GM23338 (cell line): ENCODE data around the gene FAM20C. TPM values are rescaled to one million over a fixed set of nuclear protein-coding genes. Genes with fewer than 3 reads are reported as not detected.

Experiments used
- ATAC-seq: fragments of 200-7000 bp; cut with Tn5 transposase; 3 replicates; pipeline ENCODE4 v1.9.1; 2020
- DNase-seq: peaks from one replicate; pipeline ENCODE4 v3.0.0-alpha.2; 2015; ENCODE audit warnings: low spot score
- H2AFZ ChIP-seq: fragments of 200-600 bp; sonication (generic); 2 replicates; pipeline ENCODE4 v1.8.0; 2016; ENCODE audit warnings: antibody characterized with exemption, mild to moderate bottlenecking, moderate library complexity
- H3F3A ChIP-seq: fragments of 200-600 bp; sonication (generic); replicated peaks from 2 replicates; pipeline ENCODE4 v1.8.0; 2017; ENCODE audit warnings: antibody characterized with exemption, mixed run types, low read depth
- H3K27ac ChIP-seq: fragments of 200-600 bp; sonication (generic); 2 replicates; pipeline ENCODE4 v1.6.1; 2016; ENCODE audit warnings: low read depth
- H3K27me3 ChIP-seq: fragments of 200-600 bp; sonication (generic); 2 replicates; pipeline ENCODE4 v1.8.0; 2016; ENCODE audit warnings: mild to moderate bottlenecking, mixed run types, moderate library complexity; ENCODE audit not compliant: insufficient read depth
- H3K36me3 ChIP-seq: fragments of 200-600 bp; sonication (generic); 2 replicates; pipeline ENCODE4 v1.8.0; 2016; ENCODE audit warnings: mild to moderate bottlenecking; ENCODE audit not compliant: insufficient read depth
- H3K4me1 ChIP-seq: fragments of 200-600 bp; sonication (generic); 2 replicates; pipeline ENCODE4 v1.8.0; 2016; ENCODE audit warnings: mild to moderate bottlenecking, moderate library complexity; ENCODE audit not compliant: insufficient read depth
- H3K4me2 ChIP-seq: fragments of 200-600 bp; sonication (generic); 2 replicates; pipeline ENCODE4 v1.7.1; 2017; ENCODE audit warnings: mixed run types
- H3K4me3 ChIP-seq: fragments of 200-600 bp; sonication (generic); 2 replicates; pipeline ENCODE4 v1.6.1; 2016; ENCODE audit warnings: mixed run types
- H3K79me2 ChIP-seq: fragments of 200-600 bp; sonication (generic); replicated peaks from 2 replicates; pipeline ENCODE4 v1.8.0; 2017; ENCODE audit warnings: mild to moderate bottlenecking; ENCODE audit not compliant: insufficient read depth
- H3K9me2 ChIP-seq: fragments of 200-600 bp; sonication (generic); 2 replicates; pipeline ENCODE4 v1.8.0; 2017; ENCODE audit not compliant: insufficient read depth
- H4K20me1 ChIP-seq: fragments of 200-600 bp; sonication (generic); replicated peaks from 2 replicates; pipeline ENCODE4 v1.8.0; 2017; ENCODE audit warnings: mild to moderate bottlenecking; ENCODE audit not compliant: insufficient read depth
- H3K27ac Mint-ChIP-seq: 2 replicates; pipeline ENCODE4 v1.8.0; 2020; ENCODE audit warnings: inconsistent platforms, mild to moderate bottlenecking, moderate library complexity, mixed read lengths
- H3K27me3 Mint-ChIP-seq: 3 replicates; pipeline ENCODE4 v1.8.0; 2022; ENCODE audit warnings: low read depth, mild to moderate bottlenecking, moderate library complexity, mixed read lengths, inconsistent platforms; ENCODE audit not compliant: insufficient read depth, poor library complexity
- H3K36me3 Mint-ChIP-seq: 3 replicates; pipeline ENCODE4 v1.8.0; 2021; ENCODE audit warnings: low read depth, mild to moderate bottlenecking, inconsistent platforms, moderate library complexity, mixed read lengths
- H3K4me1 Mint-ChIP-seq: 3 replicates; pipeline ENCODE4 v1.8.0; 2020; ENCODE audit warnings: mild to moderate bottlenecking, inconsistent platforms, mixed read lengths
- H3K4me3 Mint-ChIP-seq: 3 replicates; pipeline ENCODE4 v1.8.0; 2021; ENCODE audit warnings: moderate library complexity, mild to moderate bottlenecking, inconsistent platforms, mixed read lengths
- H3K9me3 Mint-ChIP-seq: 3 replicates; pipeline ENCODE4 v1.8.0; 2020; ENCODE audit warnings: moderate library complexity, mild to moderate bottlenecking, inconsistent platforms, mixed read lengths
- CREB1 ChIP-seq: fragments of 250-450 bp; sonication (Bioruptor Pico); IDR thresholded peaks from 2 replicates; pipeline ENCODE4 v1.5.0; 2020; ENCODE audit warnings: low read depth, mild to moderate bottlenecking, moderate library complexity
- EZH2 ChIP-seq: fragments of 200-600 bp; sonication (generic); IDR thresholded peaks from one replicate; pipeline ENCODE4 v1.8.0; 2017; ENCODE audit warnings: antibody characterized with exemption, mild to moderate bottlenecking, low read depth; ENCODE audit not compliant: unreplicated experiment
- EZH2phosphoT487 ChIP-seq: fragments of 200-600 bp; sonication (generic); IDR thresholded peaks from one replicate; pipeline ENCODE4 v1.8.1; 2018; ENCODE audit warnings: antibody characterized with exemption; ENCODE audit not compliant: unreplicated experiment
- JUNB ChIP-seq: IDR thresholded peaks from one replicate; pipeline ENCODE4 v1.6.1; 2016; ENCODE audit warnings: antibody characterized with exemption; ENCODE audit not compliant: unreplicated experiment
- NANOG ChIP-seq: IDR thresholded peaks from 2 replicates; pipeline ENCODE4 v1.6.1; 2016; ENCODE audit warnings: antibody characterized with exemption, borderline replicate concordance
- POLR2AphosphoS5 ChIP-seq: IDR thresholded peaks from 2 replicates; pipeline ENCODE4 v1.6.1; 2016; ENCODE audit warnings: antibody characterized with exemption, low read depth
- STAT1 ChIP-seq: IDR thresholded peaks from one replicate; pipeline ENCODE4 v1.6.1; 2016; ENCODE audit warnings: antibody characterized with exemption; ENCODE audit not compliant: unreplicated experiment
- ZNF114 ChIP-seq: fragments of 250-450 bp; sonication (Bioruptor Pico); IDR thresholded peaks from 2 replicates; pipeline ENCODE4 v1.5.0; 2020; ENCODE audit warnings: mild to moderate bottlenecking, moderate library complexity
- ZNF331 ChIP-seq: fragments of 250-450 bp; sonication (Bioruptor Pico); IDR thresholded peaks from 2 replicates; pipeline ENCODE4 v1.5.0; 2020; ENCODE audit warnings: low read depth, mild to moderate bottlenecking, moderate library complexity
- polyA plus RNA-seq: library from polyadenylated mRNA; unstranded; fragments of >200 nt; fragmentation: Nextera tagmentation; extraction: Ambion mirVana; gene quantifications from 2 replicates; pipeline ENCODE4 v1.2.1, GENCODE V29; 2016
- total RNA-seq: library from RNA; depleted of rRNA; stranded (reverse); fragments of >200 nt; shearing (Covaris generic); gene quantifications from 2 replicates; pipeline ENCODE4 v1.2.3, GENCODE V29; 2014
- TF ChIP-seq, protein P1 (sequence below): IDR thresholded peaks from one replicate; pipeline ENCODE4 v1.6.1; 2018; ENCODE audit warnings: antibody characterized with exemption; ENCODE audit not compliant: unreplicated experiment
- TF ChIP-seq, protein P2 (sequence below): fragments of 250-450 bp; sonication (Bioruptor Pico); IDR thresholded peaks from 2 replicates; pipeline ENCODE4 v1.5.0; 2020; ENCODE audit warnings: mild to moderate bottlenecking, moderate library complexity
- TF ChIP-seq, protein P3 (sequence below), 2 experiments: fragments of 200-600 bp in 1 of 2; sonication (generic) in 1 of 2; conservative IDR thresholded peaks; 2 replicates each; pipeline versions ENCODE4 v1.5.1 to v1.6.1; 2016 to 2017; ENCODE audit warnings: antibody characterized with exemption in 2 of 2, low read depth in 2 of 2, mild to moderate bottlenecking in 2 of 2, moderate library complexity in 1 of 2
- TF ChIP-seq, protein P4 (sequence below): IDR thresholded peaks from 2 replicates; pipeline ENCODE4 v1.6.1; 2016; ENCODE audit warnings: antibody characterized with exemption

The FAM20C gene
- total and polyA plus RNA-seq, 2 experiments from 2014 or later: 7.6 to 24.8 TPM

DNA sequence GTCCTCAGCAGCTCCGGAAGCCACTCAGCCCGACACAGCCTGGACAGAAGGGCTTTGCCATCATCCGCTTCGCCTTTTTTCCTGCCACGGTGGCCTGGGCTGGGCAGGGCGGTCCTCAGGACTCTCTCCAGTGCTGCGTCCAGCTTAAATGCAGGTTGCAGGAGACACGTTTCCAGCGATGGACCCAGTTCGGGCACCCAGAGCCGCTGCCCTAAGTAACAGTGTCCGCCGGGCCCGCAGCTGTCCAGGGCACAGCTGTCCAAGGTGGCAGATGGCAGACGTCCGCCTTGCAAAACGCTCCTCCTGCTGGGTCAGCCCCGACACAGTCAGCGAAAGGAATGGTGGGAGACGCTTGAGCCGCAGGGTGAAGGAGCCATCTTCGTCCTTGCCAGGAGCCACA, 60.6 kb downstream of the FAM20C start:
- Histone ChIP-seq H4K20me1 (no peaks in the 10 kb centered on the region), H3K79me2 (no peaks in the 10 kb centered on the region), H3K4me1 (no peaks in the 10 kb centered on the region), H3K36me3 (no peaks in the 10 kb centered on the region; the same call in 1 of the 2 replicates), H3F3A (no peaks in the 10 kb centered on the region), H3K9me2 (no peaks in the 10 kb centered on the region), H3K4me2 (no peak overlapping the region), H3K27me3 (no peaks in the 10 kb centered on the region), H3K27ac (no peak overlapping the region), H3K4me3 (no peak overlapping the region), H2AFZ (no peak overlapping the region)
- no peak for ATAC-seq
- H3K36me3 Mint-ChIP-seq: peaks cover 86% of the 10 kb centered on the region
- no peak overlapping the region for H3K27ac Mint-ChIP-seq
- no peaks in the 10 kb centered on the region for H3K4me1 Mint-ChIP-seq
- no peak for DNase-seq
- peaks cover 46% of the 10 kb centered on the region for H3K9me3 Mint-ChIP-seq
- H3K27me3 Mint-ChIP-seq: peaks cover 10% of the 10 kb centered on the region
- H3K4me3 Mint-ChIP-seq: no peak overlapping the region
- TF ChIP-seq, protein P1, sequence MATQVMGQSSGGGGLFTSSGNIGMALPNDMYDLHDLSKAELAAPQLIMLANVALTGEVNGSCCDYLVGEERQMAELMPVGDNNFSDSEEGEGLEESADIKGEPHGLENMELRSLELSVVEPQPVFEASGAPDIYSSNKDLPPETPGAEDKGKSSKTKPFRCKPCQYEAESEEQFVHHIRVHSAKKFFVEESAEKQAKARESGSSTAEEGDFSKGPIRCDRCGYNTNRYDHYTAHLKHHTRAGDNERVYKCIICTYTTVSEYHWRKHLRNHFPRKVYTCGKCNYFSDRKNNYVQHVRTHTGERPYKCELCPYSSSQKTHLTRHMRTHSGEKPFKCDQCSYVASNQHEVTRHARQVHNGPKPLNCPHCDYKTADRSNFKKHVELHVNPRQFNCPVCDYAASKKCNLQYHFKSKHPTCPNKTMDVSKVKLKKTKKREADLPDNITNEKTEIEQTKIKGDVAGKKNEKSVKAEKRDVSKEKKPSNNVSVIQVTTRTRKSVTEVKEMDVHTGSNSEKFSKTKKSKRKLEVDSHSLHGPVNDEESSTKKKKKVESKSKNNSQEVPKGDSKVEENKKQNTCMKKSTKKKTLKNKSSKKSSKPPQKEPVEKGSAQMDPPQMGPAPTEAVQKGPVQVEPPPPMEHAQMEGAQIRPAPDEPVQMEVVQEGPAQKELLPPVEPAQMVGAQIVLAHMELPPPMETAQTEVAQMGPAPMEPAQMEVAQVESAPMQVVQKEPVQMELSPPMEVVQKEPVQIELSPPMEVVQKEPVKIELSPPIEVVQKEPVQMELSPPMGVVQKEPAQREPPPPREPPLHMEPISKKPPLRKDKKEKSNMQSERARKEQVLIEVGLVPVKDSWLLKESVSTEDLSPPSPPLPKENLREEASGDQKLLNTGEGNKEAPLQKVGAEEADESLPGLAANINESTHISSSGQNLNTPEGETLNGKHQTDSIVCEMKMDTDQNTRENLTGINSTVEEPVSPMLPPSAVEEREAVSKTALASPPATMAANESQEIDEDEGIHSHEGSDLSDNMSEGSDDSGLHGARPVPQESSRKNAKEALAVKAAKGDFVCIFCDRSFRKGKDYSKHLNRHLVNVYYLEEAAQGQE: no peak
- TF ChIP-seq NANOG (no peak), STAT1 (no peak), EZH2phosphoT487 (no peak), CREB1 (CRISPR knock-in tag) (no peak), ZNF331 (CRISPR knock-in tag) (no peak), ZNF114 (CRISPR knock-in tag) (no peak), POLR2AphosphoS5 (no peak), EZH2 (no peak), JUNB (no peak)
- TF ChIP-seq, protein P2, sequence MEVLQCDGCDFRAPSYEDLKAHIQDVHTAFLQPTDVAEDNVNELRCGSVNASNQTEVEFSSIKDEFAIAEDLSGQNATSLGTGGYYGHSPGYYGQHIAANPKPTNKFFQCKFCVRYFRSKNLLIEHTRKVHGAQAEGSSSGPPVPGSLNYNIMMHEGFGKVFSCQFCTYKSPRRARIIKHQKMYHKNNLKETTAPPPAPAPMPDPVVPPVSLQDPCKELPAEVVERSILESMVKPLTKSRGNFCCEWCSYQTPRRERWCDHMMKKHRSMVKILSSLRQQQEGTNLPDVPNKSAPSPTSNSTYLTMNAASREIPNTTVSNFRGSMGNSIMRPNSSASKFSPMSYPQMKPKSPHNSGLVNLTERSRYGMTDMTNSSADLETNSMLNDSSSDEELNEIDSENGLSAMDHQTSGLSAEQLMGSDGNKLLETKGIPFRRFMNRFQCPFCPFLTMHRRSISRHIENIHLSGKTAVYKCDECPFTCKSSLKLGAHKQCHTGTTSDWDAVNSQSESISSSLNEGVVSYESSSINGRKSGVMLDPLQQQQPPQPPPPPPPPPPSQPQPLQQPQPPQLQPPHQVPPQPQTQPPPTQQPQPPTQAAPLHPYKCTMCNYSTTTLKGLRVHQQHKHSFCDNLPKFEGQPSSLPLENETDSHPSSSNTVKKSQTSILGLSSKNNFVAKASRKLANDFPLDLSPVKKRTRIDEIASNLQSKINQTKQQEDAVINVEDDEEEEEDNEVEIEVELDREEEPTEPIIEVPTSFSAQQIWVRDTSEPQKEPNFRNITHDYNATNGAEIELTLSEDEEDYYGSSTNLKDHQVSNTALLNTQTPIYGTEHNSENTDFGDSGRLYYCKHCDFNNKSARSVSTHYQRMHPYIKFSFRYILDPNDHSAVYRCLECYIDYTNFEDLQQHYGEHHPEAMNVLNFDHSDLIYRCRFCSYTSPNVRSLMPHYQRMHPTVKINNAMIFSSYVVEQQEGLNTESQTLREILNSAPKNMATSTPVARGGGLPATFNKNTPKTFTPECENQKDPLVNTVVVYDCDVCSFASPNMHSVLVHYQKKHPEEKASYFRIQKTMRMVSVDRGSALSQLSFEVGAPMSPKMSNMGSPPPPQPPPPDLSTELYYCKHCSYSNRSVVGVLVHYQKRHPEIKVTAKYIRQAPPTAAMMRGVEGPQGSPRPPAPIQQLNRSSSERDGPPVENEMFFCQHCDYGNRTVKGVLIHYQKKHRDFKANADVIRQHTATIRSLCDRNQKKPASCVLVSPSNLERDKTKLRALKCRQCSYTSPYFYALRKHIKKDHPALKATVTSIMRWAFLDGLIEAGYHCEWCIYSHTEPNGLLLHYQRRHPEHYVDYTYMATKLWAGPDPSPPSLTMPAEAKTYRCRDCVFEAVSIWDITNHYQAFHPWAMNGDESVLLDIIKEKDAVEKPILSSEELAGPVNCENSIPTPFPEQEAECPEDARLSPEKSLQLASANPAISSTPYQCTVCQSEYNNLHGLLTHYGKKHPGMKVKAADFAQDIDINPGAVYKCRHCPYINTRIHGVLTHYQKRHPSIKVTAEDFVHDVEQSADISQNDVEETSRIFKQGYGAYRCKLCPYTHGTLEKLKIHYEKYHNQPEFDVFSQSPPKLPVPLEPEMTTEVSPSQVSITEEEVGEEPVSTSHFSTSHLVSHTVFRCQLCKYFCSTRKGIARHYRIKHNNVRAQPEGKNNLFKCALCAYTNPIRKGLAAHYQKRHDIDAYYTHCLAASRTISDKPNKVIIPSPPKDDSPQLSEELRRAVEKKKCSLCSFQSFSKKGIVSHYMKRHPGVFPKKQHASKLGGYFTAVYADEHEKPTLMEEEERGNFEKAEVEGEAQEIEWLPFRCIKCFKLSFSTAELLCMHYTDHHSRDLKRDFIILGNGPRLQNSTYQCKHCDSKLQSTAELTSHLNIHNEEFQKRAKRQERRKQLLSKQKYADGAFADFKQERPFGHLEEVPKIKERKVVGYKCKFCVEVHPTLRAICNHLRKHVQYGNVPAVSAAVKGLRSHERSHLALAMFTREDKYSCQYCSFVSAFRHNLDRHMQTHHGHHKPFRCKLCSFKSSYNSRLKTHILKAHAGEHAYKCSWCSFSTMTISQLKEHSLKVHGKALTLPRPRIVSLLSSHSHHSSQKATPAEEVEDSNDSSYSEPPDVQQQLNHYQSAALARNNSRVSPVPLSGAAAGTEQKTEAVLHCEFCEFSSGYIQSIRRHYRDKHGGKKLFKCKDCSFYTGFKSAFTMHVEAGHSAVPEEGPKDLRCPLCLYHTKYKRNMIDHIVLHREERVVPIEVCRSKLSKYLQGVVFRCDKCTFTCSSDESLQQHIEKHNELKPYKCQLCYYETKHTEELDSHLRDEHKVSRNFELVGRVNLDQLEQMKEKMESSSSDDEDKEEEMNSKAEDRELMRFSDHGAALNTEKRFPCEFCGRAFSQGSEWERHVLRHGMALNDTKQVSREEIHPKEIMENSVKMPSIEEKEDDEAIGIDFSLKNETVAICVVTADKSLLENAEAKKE (CRISPR knock-in tag): no peak
- TF ChIP-seq, protein P3, sequence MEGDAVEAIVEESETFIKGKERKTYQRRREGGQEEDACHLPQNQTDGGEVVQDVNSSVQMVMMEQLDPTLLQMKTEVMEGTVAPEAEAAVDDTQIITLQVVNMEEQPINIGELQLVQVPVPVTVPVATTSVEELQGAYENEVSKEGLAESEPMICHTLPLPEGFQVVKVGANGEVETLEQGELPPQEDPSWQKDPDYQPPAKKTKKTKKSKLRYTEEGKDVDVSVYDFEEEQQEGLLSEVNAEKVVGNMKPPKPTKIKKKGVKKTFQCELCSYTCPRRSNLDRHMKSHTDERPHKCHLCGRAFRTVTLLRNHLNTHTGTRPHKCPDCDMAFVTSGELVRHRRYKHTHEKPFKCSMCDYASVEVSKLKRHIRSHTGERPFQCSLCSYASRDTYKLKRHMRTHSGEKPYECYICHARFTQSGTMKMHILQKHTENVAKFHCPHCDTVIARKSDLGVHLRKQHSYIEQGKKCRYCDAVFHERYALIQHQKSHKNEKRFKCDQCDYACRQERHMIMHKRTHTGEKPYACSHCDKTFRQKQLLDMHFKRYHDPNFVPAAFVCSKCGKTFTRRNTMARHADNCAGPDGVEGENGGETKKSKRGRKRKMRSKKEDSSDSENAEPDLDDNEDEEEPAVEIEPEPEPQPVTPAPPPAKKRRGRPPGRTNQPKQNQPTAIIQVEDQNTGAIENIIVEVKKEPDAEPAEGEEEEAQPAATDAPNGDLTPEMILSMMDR (conservative IDR thresholded peaks at IDR 0.05; ENCODE audit: low read depth in 2 of 2): no peak
- TF ChIP-seq, protein P4, sequence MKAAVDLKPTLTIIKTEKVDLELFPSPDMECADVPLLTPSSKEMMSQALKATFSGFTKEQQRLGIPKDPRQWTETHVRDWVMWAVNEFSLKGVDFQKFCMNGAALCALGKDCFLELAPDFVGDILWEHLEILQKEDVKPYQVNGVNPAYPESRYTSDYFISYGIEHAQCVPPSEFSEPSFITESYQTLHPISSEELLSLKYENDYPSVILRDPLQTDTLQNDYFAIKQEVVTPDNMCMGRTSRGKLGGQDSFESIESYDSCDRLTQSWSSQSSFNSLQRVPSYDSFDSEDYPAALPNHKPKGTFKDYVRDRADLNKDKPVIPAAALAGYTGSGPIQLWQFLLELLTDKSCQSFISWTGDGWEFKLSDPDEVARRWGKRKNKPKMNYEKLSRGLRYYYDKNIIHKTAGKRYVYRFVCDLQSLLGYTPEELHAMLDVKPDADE: no peak
